ENCODE measurements around the gene EEA1.

DNA sequence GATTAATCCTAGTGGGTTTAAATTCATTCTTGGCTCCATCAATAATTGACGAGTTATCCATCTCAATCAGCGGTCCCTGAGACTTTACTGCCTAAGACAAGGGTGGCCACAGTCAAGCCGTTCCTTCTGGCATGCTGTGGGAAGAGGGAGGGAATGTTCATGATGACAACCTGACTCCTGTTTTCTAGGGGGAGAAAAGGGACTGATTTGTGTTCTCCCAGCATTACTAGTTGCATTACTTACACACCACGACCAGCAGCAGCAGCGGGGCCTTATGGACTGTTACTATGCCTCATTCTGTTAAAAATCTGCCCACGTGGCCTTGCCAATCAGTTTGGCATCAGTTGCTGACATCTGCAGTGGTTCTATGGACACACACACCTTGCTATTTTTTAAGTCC, 196.4 kb downstream of the EEA1 start:
- TF ChIP-seq, protein P1, sequence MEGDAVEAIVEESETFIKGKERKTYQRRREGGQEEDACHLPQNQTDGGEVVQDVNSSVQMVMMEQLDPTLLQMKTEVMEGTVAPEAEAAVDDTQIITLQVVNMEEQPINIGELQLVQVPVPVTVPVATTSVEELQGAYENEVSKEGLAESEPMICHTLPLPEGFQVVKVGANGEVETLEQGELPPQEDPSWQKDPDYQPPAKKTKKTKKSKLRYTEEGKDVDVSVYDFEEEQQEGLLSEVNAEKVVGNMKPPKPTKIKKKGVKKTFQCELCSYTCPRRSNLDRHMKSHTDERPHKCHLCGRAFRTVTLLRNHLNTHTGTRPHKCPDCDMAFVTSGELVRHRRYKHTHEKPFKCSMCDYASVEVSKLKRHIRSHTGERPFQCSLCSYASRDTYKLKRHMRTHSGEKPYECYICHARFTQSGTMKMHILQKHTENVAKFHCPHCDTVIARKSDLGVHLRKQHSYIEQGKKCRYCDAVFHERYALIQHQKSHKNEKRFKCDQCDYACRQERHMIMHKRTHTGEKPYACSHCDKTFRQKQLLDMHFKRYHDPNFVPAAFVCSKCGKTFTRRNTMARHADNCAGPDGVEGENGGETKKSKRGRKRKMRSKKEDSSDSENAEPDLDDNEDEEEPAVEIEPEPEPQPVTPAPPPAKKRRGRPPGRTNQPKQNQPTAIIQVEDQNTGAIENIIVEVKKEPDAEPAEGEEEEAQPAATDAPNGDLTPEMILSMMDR (IDR thresholded peaks at IDR 0.05; ENCODE audit: control extremely low read depth in 1 of 3, insufficient read depth in 1 of 3, low read depth in 1 of 3, low read length in 3 of 3): no peak
- TF ChIP-seq, protein P2, sequence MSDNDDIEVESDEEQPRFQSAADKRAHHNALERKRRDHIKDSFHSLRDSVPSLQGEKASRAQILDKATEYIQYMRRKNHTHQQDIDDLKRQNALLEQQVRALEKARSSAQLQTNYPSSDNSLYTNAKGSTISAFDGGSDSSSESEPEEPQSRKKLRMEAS (IDR thresholded peaks at IDR 0.05): no peak
- no peak for TF ChIP-seq FOSL1 (IDR thresholded peaks at IDR 0.05; ENCODE audit: insufficient read depth, low read depth, low read length)
- no peak for TF ChIP-seq POLR2A (IDR thresholded peaks at IDR 0.05; ENCODE audit: control extremely low read depth in 1 of 2, low read depth in 2 of 2, low read length in 2 of 2)

Data from H1 (cell line).